ENCODE data around the gene NIM1K.

DNA sequence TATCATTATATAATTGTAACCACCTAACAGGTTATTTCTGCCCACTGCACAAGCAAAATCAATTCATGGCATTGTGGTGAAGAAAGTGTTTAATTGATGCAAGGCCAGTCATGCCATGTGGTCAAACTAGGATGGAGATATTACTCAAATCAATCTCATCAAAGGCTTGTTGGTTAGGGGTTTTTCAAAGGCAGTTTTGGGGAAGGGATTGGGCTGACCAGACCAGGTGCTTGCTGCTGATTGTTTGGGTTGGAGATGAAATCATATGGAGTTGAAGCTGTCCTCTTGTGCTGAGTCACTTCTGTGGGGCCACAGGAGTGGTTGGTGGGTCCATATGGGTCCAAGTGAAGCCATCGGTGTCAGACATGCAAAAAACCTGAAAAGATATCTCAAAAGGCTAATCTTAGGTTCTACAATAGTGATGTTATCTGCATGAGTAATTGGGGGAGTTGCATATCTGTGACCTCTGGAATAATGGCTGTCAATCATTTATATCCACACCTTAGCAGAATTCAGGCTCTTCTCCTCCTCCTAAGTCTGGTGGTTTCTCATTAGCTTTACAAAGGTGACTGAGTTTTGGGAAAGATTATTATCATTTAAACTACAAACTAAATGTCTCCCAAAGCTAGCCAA is 76.3 kb downstream of the NIM1K start:
- TF ChIP-seq POLR2A (IDR thresholded peaks at IDR 0.05; ENCODE audit: low read depth, low read length) (no peak), TAF1 (IDR thresholded peaks at IDR 0.05; ENCODE audit: borderline replicate concordance, low read depth, low read length) (no peak)
